B cell (primary cell): ENCODE measurements around the gene DMC1.

Experiments used
- CTCF ChIP-seq: fragments of 200-600 bp; IDR thresholded peaks from one replicate; pipeline ENCODE4 v1.8.0; 2022; ENCODE audit warnings: antibody characterized with exemption, mild to moderate bottlenecking
- EZH2 ChIP-seq: IDR thresholded peaks from 2 replicates; pipeline ENCODE4 v1.6.1; 2012; ENCODE audit warnings: borderline replicate concordance, low read depth, mild to moderate bottlenecking, moderate library complexity, low read length; ENCODE audit not compliant: insufficient read depth, poor library complexity, severe bottlenecking

GRCh38 chr22:38506118-38506962 lies 63.6 kb downstream of the DMC1 start, which contains the start of gene DDX17:
- TF ChIP-seq CTCF (no peak), EZH2 (no peak)
